HG03175 (cell line): Measurements from ENCODE around the gene MYL3.
A peak's percentile ranks its signal among the peaks of the same experiment; 100 is the strongest.
"Not testable (repeated sequence)": the region's sequence is repeated elsewhere in the genome, so short reads cannot be mapped to it uniquely, and the experiment has no call there.

ENCODE experiments used
- ATAC-seq: cut with Tn5 transposase; IDR thresholded peaks from one replicate; pipeline ENCODE4 v1.9.1; 2021; ENCODE audit warnings: mild to moderate bottlenecking, moderate library complexity; ENCODE audit not compliant: unreplicated experiment

MYL3 gene

DNA sequence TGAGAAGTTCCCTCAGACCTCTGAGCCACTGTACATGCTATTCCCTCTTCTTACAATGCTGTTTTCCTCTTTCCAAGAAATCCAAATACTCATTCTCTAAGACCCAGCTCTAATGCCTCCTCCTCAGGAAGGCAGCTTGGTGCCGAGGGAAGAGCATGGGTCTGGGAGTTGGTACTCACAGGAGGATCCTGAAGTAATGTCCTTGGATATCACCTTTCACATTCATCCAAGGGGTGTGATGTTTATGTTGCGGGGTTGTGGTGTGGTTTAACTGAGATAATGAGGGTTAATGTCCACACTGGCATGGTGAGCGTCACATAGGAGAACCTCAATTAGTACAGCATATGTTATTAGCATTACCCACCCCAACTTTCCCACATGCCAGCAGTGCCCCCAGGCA is 31.9 kb downstream of the MYL3 start:
- ATAC-seq, result no peak

DNA sequence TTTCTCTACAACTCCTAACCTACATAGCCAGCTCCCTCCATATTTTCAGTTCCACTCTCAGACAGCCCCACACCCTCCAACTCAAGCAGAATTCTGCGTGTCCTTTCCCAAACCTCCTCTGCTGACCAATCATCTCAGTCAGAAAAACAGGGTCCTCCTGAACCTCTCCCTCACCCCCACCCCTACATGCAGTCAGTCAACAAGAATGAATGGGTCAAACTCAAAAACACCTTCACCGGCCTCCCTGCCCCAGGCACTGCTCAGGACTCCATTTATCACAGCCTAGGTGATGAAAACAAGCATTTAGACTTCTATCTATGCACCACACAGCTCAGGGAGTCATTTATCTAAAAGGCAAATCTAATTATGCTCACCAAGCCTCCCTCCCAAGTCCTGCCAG is 32.4 kb downstream of the MYL3 start:
- no peak for ATAC-seq

DNA sequence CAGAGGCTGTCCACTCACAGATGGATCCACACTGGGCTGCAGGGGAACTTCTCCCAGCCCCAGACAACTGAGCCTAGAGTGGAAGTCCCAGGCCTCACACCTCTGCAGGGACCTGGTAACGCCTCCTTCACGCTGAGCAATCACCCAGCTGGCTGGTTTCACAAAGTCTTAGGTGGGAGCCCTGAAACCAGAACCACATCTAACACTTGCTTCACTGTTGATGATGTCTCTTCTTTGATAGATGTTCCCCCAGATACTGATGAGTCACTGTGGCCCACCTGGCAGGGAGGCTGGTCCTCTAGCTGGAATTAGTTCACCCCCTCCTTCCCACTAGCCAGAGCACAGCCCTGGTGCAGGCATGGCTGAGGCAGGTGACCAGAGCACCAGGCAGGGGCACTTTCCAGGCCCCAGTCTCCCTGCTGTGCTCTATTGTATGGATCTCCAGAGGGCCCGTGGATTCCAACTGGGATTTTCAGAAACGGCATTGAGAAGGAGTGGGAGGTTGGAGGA is 33.5 kb downstream of the MYL3 start:
- ATAC-seq, result peak; percentile 89

DNA sequence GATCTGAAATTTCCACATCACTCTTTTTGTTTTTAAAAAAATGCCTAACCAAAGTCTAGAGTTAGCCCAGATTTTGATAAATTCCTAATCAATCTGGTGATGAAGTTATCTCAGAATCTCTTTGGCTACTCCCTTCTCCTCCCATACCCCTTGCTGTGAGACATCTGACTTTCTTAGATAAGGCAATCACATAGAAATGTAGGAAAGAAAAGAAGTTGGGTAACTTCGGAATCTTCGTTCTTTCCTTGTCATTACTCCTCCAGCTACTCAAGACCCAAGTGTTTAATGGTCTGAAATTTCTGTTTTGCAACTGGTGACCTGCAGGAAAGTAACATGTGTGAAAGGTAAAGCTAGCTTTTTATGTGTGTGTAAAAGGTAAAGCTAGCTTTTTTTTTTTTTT is 37.8 kb downstream of the MYL3 start:
- no peak for ATAC-seq

DNA sequence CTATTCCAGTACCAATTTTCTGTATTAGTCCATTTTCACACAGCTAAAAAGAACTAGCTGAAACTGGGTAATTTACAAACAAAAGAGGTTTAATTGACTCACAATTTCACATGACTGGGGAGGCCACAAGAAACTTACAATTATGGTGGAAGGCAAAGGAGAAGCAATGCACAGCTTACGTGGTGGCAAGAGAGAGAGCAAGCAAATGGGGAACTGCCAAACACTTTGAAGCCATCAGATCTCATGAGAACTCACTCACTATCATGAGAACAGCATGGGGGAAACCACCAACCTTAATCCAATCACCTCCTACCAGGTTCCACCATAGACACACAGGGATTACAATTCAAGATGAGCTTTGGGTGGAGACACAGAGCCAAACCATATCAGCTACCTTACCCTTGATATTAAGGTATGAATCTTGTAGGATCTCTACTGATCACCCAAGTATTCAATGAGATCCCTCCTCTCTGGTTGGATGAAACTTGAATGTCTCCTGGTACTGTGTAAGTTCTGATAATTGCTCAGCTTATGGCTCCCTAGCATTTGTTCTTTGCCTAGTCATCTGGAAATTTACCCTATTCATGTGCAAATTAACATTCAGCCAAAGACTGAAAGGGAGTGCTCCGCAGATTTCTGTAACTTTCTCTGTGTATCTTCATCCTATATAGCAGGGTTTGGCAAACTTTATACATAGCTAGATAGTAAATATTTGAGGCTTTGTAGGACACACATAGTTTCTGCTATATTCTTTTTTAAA is 38.9 kb downstream of the MYL3 start:
- no peak for ATAC-seq

DNA sequence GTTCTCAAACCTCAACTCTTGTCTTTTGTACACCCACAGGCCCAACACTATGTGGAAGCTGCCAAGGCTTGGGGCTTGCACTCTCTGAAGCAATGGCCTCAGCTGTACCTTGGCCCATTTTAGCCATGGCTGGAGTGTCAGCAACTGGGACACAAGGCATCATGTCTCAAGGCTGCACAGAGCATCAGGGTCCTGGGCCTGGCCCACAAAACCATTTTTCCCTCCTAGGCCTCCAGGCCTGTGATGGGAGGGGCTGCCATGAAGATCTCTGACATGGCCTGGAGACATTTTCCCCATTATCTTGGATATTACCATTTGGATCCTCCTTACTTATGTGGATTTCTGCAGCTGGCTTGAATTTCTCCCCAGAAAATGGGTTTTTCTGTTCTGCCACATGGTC is 39.9 kb downstream of the MYL3 start:
- not testable (repeated sequence) for ATAC-seq

DNA sequence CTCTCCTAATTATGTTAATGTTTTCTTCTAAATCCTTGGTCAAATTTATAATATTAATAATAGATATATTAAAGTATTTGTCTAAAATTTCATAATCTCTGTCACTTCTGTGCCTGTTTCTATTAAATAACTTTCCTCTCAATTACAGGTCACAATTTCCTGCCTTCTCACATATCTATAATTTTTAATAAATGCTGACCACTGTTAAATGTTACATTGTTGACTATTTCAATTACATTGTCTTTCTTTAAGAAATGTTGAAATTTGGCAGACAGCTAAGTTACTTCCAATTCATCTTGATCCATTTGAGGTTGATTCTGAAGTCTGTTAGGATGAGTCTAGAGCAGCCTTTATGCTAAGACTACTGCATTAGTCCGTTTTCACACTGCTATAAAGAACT is 41.7 kb downstream of the MYL3 start:
- ATAC-seq, result no peak

DNA sequence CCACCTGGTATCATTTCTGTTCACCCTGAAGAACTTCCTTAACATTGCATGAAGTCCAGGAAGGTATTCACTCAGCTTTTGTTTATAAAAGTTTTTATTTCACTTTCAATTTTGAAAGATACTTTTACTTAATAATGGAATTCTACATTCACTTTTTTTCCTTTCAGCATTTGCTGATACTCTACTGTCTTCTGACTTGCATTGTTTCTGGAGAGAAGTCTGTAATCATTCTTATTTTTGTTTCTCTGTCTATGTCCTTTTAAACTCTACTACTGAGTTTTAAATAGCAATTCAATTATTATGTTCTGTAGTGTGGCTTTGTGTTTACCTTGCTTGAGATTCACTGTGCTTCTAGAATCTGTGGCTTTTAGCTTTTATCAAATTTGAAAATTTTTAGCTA is 42.4 kb downstream of the MYL3 start:
- no peak for ATAC-seq

DNA sequence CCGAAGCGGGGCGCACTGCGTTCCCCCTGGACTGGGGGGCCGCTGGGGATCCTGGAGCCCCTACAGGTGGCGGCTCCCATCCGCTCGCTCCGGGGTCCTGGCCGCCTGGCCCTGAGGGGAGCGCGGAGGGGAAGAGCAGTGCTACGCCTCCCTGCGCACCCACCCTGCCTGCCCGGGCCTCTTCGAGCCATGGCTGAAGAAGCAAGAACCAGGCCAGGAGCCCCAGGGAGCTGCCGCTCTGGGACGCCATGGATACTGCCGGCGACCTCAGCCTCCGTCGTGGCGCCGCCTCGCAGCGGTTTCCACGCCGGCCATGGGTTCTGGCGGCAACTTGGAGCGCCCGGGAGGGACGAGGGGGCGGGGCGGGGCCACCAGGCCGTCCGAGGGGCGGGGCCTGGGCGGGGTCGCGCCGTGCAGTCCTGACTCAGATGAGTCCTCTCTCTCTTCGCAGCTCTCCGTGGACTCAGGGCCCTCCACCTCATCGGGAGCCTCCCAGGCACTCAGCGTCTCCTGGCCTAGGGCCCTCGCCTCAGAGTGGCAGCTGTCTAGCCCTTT is 50.9 kb downstream of the MYL3 start:
- no peak for ATAC-seq

DNA sequence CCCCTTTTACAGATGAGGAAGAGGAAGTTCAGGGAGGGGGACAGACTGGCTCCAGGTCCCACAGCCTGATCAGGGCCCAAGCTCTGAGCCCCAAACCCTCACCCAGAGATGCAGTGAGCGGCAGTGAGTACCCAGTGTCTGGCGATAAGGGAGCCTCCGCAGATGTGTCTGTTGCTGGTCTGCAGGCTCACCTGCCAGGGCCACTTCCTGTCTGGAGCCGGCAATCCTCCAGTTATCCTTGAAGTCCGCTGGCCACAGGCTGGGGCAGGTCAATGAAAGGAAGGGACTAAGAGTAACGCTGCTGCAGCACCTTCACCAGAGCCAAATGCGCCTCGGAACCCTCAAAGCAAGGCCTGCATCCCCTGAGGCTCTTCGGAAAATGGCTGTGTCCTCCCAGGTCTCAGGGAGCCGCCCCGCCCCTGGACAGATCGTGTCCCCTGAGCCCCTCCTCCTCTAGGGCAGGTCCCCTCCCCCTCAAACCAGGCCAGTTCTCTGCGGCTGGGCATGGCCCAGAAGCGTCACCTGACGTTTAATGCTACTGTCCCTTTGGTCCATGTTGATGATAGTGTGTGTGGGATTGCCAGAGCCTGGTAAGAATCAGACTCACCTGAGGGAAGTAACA is 51.5 kb downstream of the MYL3 start:
- ATAC-seq, result no peak

DNA sequence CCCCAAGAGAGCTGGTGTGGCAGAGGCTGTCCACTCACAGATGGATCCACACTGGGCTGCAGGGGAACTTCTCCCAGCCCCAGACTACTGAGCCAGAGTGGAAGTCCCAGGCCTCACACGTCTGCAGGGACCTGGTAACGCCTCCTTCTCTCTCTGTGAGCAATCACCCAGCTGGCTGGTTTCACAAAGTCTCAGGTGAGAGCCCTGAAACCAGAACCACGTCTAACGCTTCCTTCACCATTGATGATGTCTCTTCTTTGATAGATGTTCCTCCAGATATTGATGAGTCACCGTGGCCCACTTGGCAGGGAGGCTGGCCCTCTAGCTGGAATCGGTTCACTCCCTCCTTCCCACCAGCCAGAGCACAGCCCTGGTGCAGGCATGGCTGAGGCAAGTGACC is 54.5 kb downstream of the MYL3 start:
- ATAC-seq, result not testable (repeated sequence)
